Muscle layer of duodenum (tissue), 2 donors: ENCODE measurements around the gene MAGI1.
"Not testable (repeated sequence)": the region's sequence is repeated elsewhere in the genome, so short reads cannot be mapped to it uniquely, and the experiment has no call there.

ENCODE experiments used
- H3K27ac ChIP-seq: one replicate; pipeline ENCODE4 v1.7.0; 2013; ENCODE audit warnings: mild to moderate bottlenecking, low read length
- H3K27me3 ChIP-seq: one replicate; pipeline ENCODE4 v1.7.0; 2013; ENCODE audit warnings: low read depth, mild to moderate bottlenecking, control low read depth, low read length
- H3K36me3 ChIP-seq, 2 donors: one replicate each; pipeline ENCODE4 v1.7.0; 2013; ENCODE audit warnings: low read length in 2 of 2, control low read depth in 1 of 2, mild to moderate bottlenecking in 1 of 2; ENCODE audit not compliant: insufficient read depth in 2 of 2, control insufficient read depth in 1 of 2
- H3K4me1 ChIP-seq, 2 donors: one replicate each; pipeline ENCODE4 v1.7.0; 2013; ENCODE audit warnings: low read length in 2 of 2, mild to moderate bottlenecking in 2 of 2, control low read depth in 1 of 2, moderate library complexity in 1 of 2; ENCODE audit not compliant: insufficient read depth in 2 of 2, control insufficient read depth in 1 of 2
- H3K4me3 ChIP-seq, 2 donors: one replicate each; pipeline ENCODE4 v1.7.0; 2013; ENCODE audit warnings: low read length in 2 of 2, low read depth in 1 of 2, mild to moderate bottlenecking in 1 of 2
- H3K9me3 ChIP-seq, 2 donors: one replicate each; pipeline ENCODE4 v1.7.0; 2013; ENCODE audit warnings: low read length in 2 of 2, control low read depth in 1 of 2, mild to moderate bottlenecking in 1 of 2; ENCODE audit not compliant: control insufficient read depth in 1 of 2
- donor health status: healthy.

MAGI1 gene

DNA sequence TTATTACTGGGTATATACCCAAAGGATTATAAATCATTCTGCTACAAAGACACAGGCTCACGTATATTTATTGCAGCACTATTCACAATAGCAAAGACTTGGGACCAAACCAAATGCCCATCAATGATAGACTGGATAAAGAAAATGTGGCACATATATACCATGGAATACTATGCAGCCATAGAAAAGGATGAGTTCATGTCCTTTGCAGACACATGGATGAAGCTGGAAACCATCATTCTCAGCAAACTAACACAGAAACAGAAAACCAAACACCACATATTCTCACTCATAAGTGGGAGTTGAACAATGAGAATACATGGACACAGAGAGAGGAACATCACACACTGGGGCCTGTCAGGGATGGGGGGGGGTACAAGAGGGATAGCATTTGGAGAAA, 495.3 kb downstream of the MAGI1 start:
- not testable (repeated sequence) for H3K27me3 ChIP-seq, H3K4me3 ChIP-seq, H3K9me3 ChIP-seq, H3K27ac ChIP-seq, H3K36me3 ChIP-seq
- H3K4me1 ChIP-seq, result peaks cover 0 to 10% of the 10 kb centered on the region in 2 donors

DNA sequence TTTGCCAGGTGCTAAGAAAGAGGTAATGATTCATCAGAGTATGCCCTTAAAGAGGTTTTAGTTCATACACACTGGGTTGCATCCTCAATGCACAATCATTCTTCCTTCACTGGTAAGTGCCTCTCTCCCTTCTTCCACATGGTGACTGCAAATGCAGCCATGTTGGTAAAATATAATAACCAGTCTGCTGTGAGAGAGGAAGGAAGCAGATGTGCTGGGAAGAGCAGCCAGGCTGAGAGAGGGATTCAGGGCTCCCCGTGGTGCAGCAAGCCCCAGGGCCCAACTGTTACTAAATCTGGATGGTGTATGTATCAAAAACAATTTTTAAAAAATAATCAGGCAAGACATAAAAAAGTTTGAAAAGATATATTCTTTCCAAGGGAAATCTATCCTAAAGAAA, 498.1 kb downstream of the MAGI1 start:
- peaks cover 0 to 5% of the 10 kb centered on the region in 2 donors for H3K4me1 ChIP-seq
- no peaks in the 10 kb centered on the region for H3K36me3 ChIP-seq
- H3K27me3 ChIP-seq, result no peaks in the 10 kb centered on the region
- no peak overlapping the region for H3K27ac ChIP-seq
- H3K4me3 ChIP-seq, result no peak overlapping the region
- H3K9me3 ChIP-seq, result no peaks in the 10 kb centered on the region

- no peak overlapping the region for H3K27ac ChIP-seq
- no peaks in the 10 kb centered on the region for H3K27me3 ChIP-seq
- no peaks in the 10 kb centered on the region for H3K36me3 ChIP-seq
- H3K4me1 ChIP-seq, result peaks cover 0 to 15% of the 10 kb centered on the region in 2 donors
- H3K9me3 ChIP-seq, result no peaks in the 10 kb centered on the region
- H3K4me3 ChIP-seq, result no peak overlapping the region
Measured at GRCh38 chr3:65539616-65540015, 499.1 kb downstream of the MAGI1 start.

DNA sequence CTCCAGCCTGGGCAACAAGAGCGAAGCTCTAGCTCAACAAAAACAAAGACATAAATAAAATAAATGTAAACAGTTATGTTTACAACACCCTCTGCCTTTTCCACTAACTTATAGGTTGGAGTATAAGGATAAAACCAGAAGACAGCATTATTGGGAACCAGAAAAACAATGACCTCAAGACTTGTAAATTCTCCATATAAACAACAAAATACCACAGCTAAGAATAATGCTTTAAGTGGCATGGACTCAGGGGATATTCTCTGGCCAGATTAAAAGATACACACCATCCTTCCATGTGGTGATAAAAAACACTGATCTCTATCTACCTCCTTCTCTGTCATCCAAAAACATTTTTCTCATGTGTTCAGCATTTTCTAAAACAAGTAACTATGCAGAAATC, 500.6 kb downstream of the MAGI1 start:
- Histone ChIP-seq H3K27me3 (no peaks in the 10 kb centered on the region), H3K4me3 (no peak overlapping the region), H3K4me1 (peaks cover 0 to 16% of the 10 kb centered on the region in 2 donors), H3K36me3 (no peaks in the 10 kb centered on the region), H3K9me3 (no peaks in the 10 kb centered on the region), H3K27ac (no peak overlapping the region)

DNA sequence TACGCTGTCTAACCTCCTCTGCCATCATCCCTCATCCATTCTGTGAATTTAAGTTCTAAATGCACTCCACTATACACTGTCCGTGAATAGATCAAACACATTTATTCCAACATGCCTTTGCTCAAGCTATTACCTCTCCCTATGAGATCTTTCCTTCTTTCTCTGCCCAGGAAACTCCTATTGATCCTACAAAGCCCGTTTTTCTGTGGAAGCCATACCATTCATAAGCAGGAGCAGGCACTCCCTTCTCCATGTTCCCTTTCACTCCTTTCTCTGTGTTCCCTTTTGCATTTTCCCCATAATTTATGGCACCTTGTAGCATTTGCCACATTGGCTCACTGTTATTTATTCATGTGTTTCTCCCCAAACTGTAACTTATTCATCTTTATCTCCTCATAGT, 501.6 kb downstream of the MAGI1 start:
- Histone ChIP-seq H3K27ac (no peak overlapping the region), H3K36me3 (no peaks in the 10 kb centered on the region), H3K27me3 (no peaks in the 10 kb centered on the region), H3K9me3 (no peaks in the 10 kb centered on the region), H3K4me1 (peaks cover 0 to 16% of the 10 kb centered on the region in 2 donors), H3K4me3 (no peak overlapping the region)

DNA sequence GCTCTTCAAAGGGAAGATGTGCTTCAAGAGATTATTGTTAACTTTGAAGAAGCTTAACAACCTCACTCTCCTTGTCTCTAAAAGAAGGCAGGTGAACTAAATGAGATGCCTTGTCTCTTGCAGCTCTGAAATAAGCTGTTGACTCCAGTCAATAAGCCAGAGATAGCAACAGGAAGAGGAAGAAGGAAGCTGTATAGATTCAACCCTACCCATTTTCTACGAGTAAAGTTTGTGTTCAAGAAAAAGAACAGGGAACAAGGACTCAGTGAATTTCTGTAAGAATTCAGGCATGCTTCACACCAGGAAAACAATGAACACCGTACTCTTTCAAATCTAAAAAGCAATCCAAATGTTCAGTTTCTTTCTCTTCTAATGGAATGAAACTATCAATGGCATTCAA, 503.5 kb downstream of the MAGI1 start:
- Histone ChIP-seq H3K4me3 (no peak overlapping the region), H3K27me3 (no peaks in the 10 kb centered on the region), H3K9me3 (no peaks in the 10 kb centered on the region), H3K4me1 (peaks cover 0 to 16% of the 10 kb centered on the region in 2 donors), H3K36me3 (no peaks in the 10 kb centered on the region), H3K27ac (no peak overlapping the region)

- Histone ChIP-seq H3K9me3 (no peaks in the 10 kb centered on the region), H3K27ac (no peak overlapping the region), H3K4me1 (peaks cover 0 to 16% of the 10 kb centered on the region in 2 donors), H3K4me3 (no peak overlapping the region), H3K27me3 (no peaks in the 10 kb centered on the region), H3K36me3 (no peaks in the 10 kb centered on the region)
Measured at GRCh38 chr3:65534805-65535204, 503.9 kb downstream of the MAGI1 start.

DNA sequence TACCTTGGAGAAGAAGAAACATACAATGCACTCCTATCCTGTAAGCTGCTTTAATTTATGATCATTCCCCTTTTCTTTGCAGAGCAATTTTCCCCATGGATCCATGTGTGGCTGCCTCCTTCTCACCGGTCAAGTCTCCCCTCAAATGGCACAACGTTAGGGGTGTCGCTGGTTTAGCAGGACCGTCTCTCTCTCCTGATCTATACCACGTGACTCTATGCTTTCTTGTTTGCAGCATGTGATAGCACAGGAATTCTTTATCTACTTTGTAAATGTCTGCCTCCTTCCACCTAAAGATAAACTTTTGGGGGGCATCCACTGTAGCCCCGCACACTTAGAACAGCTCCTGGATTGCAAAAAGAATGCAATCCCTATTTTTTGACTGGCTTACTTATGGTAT, 506.0 kb downstream of the MAGI1 start:
- H3K27ac ChIP-seq, result no peak overlapping the region
- H3K4me1 ChIP-seq, result peaks cover 0 to 12% of the 10 kb centered on the region in 2 donors
- H3K27me3 ChIP-seq, result no peaks in the 10 kb centered on the region
- H3K36me3 ChIP-seq, result no peaks in the 10 kb centered on the region
- H3K4me3 ChIP-seq, result no peak overlapping the region
- H3K9me3 ChIP-seq, result no peaks in the 10 kb centered on the region

GRCh38 chr3:65532215-65532614, 506.5 kb downstream of the MAGI1 start:
- no peaks in the 10 kb centered on the region for H3K27me3 ChIP-seq
- no peak overlapping the region for H3K27ac ChIP-seq
- no peak overlapping the region for H3K4me3 ChIP-seq
- H3K4me1 ChIP-seq, result peaks cover 0 to 12% of the 10 kb centered on the region in 2 donors
- no peaks in the 10 kb centered on the region for H3K36me3 ChIP-seq
- no peaks in the 10 kb centered on the region for H3K9me3 ChIP-seq

- no peak overlapping the region for H3K27ac ChIP-seq
- no peaks in the 10 kb centered on the region for H3K27me3 ChIP-seq
- no peaks in the 10 kb centered on the region for H3K9me3 ChIP-seq
- no peaks in the 10 kb centered on the region for H3K36me3 ChIP-seq
- H3K4me3 ChIP-seq, result no peak overlapping the region
- H3K4me1 ChIP-seq, result peaks cover 0 to 12% of the 10 kb centered on the region in 2 donors
Measured at GRCh38 chr3:65531499-65531898, 507.2 kb downstream of the MAGI1 start.

DNA sequence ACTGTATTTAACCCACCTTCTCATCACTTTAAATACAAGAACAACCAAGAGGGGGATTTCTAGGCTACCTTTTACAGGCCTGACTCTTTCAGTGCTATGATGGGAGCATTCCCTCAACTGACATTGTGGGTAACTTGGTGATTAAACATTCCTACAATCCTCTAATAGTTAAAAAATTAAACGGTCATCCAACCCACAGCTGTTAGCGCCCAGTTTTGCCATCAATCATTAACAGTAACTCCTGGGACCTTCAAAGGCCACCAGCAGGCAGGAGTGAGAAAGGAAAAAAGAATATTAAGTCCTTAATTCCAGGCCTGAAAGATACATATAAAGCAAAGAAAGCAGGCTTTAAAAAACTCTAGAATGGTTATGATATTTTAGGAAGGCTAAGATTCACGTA, 512.1 kb downstream of the MAGI1 start:
- Histone ChIP-seq H3K27ac (no peak overlapping the region), H3K36me3 (no peaks in the 10 kb centered on the region), H3K4me1 (peaks cover 0 to 12% of the 10 kb centered on the region in 2 donors), H3K4me3 (no peak overlapping the region), H3K9me3 (no peaks in the 10 kb centered on the region), H3K27me3 (no peaks in the 10 kb centered on the region)

DNA sequence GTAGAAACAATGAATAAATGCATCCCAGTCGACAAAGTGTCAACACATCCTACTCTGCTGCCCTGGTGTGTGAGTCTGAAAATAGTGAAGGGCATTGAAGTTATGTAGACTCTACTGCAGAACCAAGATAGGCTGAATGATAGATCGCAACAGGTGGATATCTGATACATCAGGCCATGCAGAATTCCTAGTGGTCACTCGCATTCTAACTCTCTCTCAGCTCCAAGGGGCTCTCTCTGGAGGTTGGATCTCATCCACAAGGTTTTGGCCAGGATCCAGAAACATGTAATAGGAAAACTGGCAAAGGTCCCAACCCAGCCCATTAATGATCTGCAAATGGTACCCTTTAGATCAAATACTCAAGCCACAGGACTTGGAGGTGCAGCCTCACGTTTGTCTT, 514.1 kb downstream of the MAGI1 start:
- no peaks in the 10 kb centered on the region for H3K9me3 ChIP-seq
- H3K4me1 ChIP-seq, result peaks cover 0 to 12% of the 10 kb centered on the region in 2 donors
- H3K27me3 ChIP-seq, result no peaks in the 10 kb centered on the region
- no peak overlapping the region for H3K4me3 ChIP-seq
- H3K36me3 ChIP-seq, result no peaks in the 10 kb centered on the region
- H3K27ac ChIP-seq, result no peak overlapping the region
